Activated naive CD8-positive, alpha-beta T cell treated with anti-CD3 and anti-CD28 coated beads, Interleukin-2, amount 10 ng/mL, durations not matched to agents 7 days and 5 days (primary cell): ENCODE measurements around the gene TBC1D9. TPM values are rescaled to one million over a fixed set of nuclear protein-coding genes. Genes with fewer than 3 reads are reported as not detected.

ENCODE experiments used
- ATAC-seq: fragments of 150-1000 bp; cut with Tn5 transposase; one replicate; pipeline ENCODE4 v1.10.0; 2021; ENCODE audit warnings: low read depth, moderate library complexity
- POLR2A ChIA-PET: fragments of 350-600 bp; sonication (Branson Sonifier 250); formaldehyde crosslinking; loops from one replicate; lab custom pipeline; 2021; ENCODE audit warnings: antibody characterized with exemption; lab: Charles Lee
- DNase-seq: peaks from one replicate; pipeline ENCODE4 v3.0.0; 2021
- H3K27ac Mint-ChIP-seq: one replicate; pipeline ENCODE4 v1.8.0; 2022; ENCODE audit warnings: mild to moderate bottlenecking, mixed read lengths
- H3K27me3 Mint-ChIP-seq: one replicate; pipeline ENCODE4 v1.8.0; 2022; ENCODE audit warnings: mild to moderate bottlenecking, moderate library complexity, mixed read lengths
- H3K36me3 Mint-ChIP-seq: one replicate; pipeline ENCODE4 v1.8.0; 2021; ENCODE audit warnings: mild to moderate bottlenecking, mixed read lengths
- H3K4me1 Mint-ChIP-seq: one replicate; pipeline ENCODE4 v1.8.0; 2021; ENCODE audit warnings: mixed read lengths
- H3K4me3 Mint-ChIP-seq: one replicate; pipeline ENCODE4 v1.8.0; 2022; ENCODE audit warnings: mild to moderate bottlenecking, moderate library complexity, mixed read lengths
- H3K9me3 Mint-ChIP-seq: one replicate; pipeline ENCODE4 v1.8.0; 2021; ENCODE audit warnings: mixed read lengths
- total RNA-seq, 2 experiments: library from RNA; stranded (reverse); gene quantifications; one replicate each; pipeline ENCODE4 v1.2.3, GENCODE V29; 2021

TBC1D9 gene
- total RNA-seq, 2 experiments from 2014 or later, result 0.11 to 0.17 TPM

DNA sequence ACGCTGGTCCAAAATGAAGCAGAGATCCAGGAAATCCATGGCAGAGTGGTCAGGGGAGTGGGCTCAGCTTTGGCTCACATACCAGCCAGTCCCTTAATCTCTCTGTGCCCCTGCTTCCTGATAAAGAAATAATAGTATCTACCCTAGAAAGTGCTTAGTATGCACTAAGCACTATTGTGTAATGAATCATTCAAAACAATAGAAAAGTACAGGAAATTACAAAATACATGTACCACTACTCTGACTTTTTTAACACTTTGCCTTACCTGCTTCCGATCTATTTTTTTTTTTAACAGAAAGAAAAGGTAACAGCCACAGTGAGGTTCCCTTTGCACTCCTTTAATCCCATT is 49.9 kb downstream of the TBC1D9 start:
- Mint-ChIP-seq H3K4me1 (no peaks in the 10 kb centered on the region), H3K27ac (no peak overlapping the region), H3K9me3 (no peaks in the 10 kb centered on the region), H3K36me3 (no peaks in the 10 kb centered on the region), H3K4me3 (no peak overlapping the region), H3K27me3 (peaks cover 14% of the 10 kb centered on the region)
- ATAC-seq, result no peak
- no peak for DNase-seq
- POLR2A ChIA-PET, result no interaction called here

DNA sequence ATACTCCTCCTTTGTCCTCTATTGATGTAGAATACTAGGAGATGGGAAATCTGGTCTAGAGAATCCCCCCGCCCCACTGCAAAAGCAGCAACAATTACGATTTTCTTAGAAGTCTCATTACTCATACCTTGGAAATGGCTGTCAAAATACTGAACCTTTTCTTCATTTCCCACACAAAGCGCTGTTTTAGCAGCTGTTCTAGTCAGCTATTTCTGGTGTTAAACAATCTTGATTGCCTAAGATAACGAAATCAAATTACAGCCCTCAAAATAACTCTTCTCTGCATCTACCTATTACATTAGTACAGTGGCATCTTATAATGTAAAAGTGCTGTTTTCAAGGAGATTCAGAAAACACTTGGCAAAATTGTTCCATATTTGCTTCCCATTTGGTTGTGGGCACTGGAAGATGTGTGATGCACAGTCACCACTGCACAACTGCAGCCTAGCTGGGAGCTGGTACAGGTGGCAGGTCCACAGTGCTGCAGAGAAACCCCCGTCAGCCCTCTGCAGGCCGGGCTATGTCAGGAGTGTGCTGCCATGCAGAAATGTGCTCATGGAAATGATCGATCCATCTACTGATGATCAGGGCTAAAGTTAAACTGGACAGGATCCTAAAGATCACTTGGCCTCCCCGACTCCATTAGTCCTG is 50.4 kb downstream of the TBC1D9 start:
- Mint-ChIP-seq H3K27me3 (peaks cover 14% of the 10 kb centered on the region), H3K4me1 (no peaks in the 10 kb centered on the region), H3K27ac (no peak overlapping the region)

GRCh38 chr4:140704964-140705363 is 51.2 kb downstream of the TBC1D9 start:
- Mint-ChIP-seq H3K27ac (no peak overlapping the region), H3K36me3 (no peaks in the 10 kb centered on the region), H3K9me3 (no peaks in the 10 kb centered on the region), H3K27me3 (peaks cover 14% of the 10 kb centered on the region), H3K4me3 (no peak overlapping the region), H3K4me1 (no peaks in the 10 kb centered on the region)
- DNase-seq (no peak), ATAC-seq (no peak)
- POLR2A ChIA-PET, result no interaction called here

More for the DNA sequence above, 50.4 kb downstream of the TBC1D9 start:
- H3K9me3 Mint-ChIP-seq, result no peaks in the 10 kb centered on the region
- no peak for ATAC-seq
- H3K36me3 Mint-ChIP-seq, result no peaks in the 10 kb centered on the region
- no peak for DNase-seq
- POLR2A ChIA-PET, result no interaction called here
- no peak overlapping the region for H3K4me3 Mint-ChIP-seq

- H3K9me3 Mint-ChIP-seq, result no peaks in the 10 kb centered on the region
These were observed 51.7 kb downstream of the TBC1D9 start for GRCh38 chr4:140704392-140704960.

GRCh38 chr4:140703463-140703862 is 52.7 kb downstream of the TBC1D9 start:
- Mint-ChIP-seq H3K4me1 (no peaks in the 10 kb centered on the region), H3K9me3 (no peaks in the 10 kb centered on the region), H3K27ac (no peak overlapping the region), H3K36me3 (no peaks in the 10 kb centered on the region), H3K4me3 (no peak overlapping the region), H3K27me3 (peaks cover 12% of the 10 kb centered on the region)
- POLR2A ChIA-PET, result no interaction called here
- ATAC-seq, result no peak
- no peak for DNase-seq

More at GRCh38 chr4:140704392-140704960, 51.7 kb downstream of the TBC1D9 start:
- no peak overlapping the region for H3K27ac Mint-ChIP-seq
- POLR2A ChIA-PET, result no interaction called here
- no peak for DNase-seq
- no peaks in the 10 kb centered on the region for H3K36me3 Mint-ChIP-seq
- no peaks in the 10 kb centered on the region for H3K4me1 Mint-ChIP-seq
- ATAC-seq, result no peak
- H3K4me3 Mint-ChIP-seq, result no peak overlapping the region
- peaks cover 14% of the 10 kb centered on the region for H3K27me3 Mint-ChIP-seq

DNA sequence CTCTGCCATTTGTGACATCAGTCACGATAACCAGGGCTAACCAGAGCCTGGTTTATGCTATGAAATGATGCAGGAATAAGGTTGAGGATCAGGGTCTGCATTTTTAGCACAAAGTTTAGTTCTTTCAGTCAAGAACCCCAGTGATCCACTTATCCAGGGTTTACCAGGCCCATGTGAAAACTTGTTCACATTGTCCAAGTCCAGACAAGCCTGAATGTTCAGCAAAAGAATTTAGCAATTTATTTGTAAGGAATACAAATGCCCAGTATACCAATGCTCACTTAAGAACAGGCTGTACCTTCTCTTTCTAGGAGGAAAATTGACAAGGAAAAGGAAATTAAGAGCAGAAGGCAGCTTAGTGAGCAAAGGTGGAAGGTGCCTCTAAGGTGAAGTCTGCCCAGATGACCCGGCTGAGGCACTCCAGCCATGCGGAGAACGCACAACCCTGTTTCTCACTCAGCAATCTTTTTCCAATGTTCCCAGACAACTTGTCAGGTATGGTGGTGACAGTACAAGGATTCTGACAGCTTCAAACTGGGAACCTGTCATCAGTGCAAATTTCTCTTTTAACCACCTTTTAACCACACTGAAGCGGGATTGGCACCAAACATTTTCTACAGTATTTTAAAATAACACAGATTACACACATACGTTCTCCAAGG is 54.0 kb downstream of the TBC1D9 start:
- ATAC-seq (no peak), DNase-seq (no peak)
- Mint-ChIP-seq H3K27me3 (peaks cover 6% of the 10 kb centered on the region), H3K27ac (no peak overlapping the region), H3K9me3 (no peaks in the 10 kb centered on the region), H3K36me3 (no peaks in the 10 kb centered on the region), H3K4me1 (no peaks in the 10 kb centered on the region), H3K4me3 (no peak overlapping the region)
- POLR2A ChIA-PET, result interaction anchor here (0.5 kb wide), 1 partner anchor 30 kb away, joined by 3 read pairs; no protein-coding TSS in a partner anchor

DNA sequence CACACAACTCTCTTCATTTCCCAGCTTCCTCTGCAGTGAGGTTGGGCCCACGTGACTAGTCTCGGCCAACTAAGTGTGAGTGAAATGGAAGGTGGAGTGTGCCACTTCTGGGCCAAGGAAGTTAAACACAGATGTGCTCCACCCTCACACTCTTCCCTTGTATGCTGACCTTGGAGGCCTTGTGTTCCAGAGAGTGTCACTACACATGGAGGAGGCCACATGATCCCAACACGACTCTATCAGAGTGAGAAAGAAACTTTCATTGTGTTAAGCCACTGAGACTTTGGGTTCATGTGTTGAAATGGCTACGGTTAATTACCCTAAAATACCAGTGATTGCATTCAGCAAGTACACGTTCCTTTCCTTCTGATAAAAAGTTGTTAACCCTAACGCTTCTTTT is 55.1 kb downstream of the TBC1D9 start:
- Mint-ChIP-seq H3K4me1 (no peaks in the 10 kb centered on the region), H3K36me3 (no peaks in the 10 kb centered on the region), H3K9me3 (no peaks in the 10 kb centered on the region), H3K4me3 (no peak overlapping the region), H3K27me3 (peaks cover 4% of the 10 kb centered on the region), H3K27ac (no peak overlapping the region)
- POLR2A ChIA-PET, result no interaction called here
- no peak for DNase-seq
- no peak for ATAC-seq

DNA sequence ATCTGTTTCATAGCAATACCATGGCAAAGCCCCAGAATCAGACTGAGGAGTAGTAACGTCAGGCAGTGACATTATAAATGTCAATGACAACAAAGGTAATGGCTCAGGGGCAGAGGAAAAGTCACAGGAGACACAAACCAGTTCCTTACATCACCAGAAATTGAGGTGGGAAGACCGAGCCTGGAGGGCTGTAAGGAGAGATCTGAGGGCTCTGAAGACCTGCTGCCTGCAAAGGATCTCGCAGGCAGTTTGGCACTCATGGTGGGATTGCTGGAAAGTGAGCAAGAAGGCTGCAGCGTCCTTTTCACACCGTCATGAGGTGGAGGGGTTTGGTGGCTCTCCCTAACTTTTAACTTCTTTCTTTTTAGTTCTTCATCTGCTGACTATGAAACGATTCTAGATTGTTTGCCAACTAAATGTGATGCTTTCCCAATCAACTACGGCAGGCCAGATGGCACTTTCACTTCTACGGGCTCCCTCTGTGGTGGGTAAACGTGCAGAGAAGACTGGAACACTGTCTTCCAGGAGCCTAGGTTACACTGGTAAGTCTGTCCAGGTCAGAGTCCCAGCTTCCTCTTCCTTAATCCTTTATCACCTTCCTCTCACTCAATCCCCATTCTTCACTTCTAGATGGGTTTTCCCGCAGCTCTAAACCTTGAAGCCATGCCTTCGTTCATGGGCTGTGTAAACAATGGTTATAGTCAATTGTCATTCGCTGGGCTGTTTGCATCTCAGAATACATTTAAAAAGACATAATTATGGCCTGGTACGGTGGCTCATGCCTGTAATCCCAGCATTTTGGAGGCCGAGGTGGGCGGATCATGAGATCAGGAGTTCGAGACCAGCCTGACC is 58.2 kb downstream of the TBC1D9 start:
- POLR2A ChIA-PET, result no interaction called here

GRCh38 chr4:140695483-140695882 is 60.7 kb downstream of the TBC1D9 start:
- Mint-ChIP-seq H3K9me3 (no peaks in the 10 kb centered on the region), H3K4me3 (no peak overlapping the region), H3K27ac (no peak overlapping the region), H3K36me3 (no peaks in the 10 kb centered on the region), H3K27me3 (peaks cover 8% of the 10 kb centered on the region), H3K4me1 (no peaks in the 10 kb centered on the region)
- ATAC-seq (no peak), DNase-seq (no peak)
- POLR2A ChIA-PET, result no interaction called here

More for the DNA sequence above, 58.2 kb downstream of the TBC1D9 start:
- no peaks in the 10 kb centered on the region for H3K9me3 Mint-ChIP-seq
- H3K36me3 Mint-ChIP-seq, result no peaks in the 10 kb centered on the region
- no peaks in the 10 kb centered on the region for H3K4me1 Mint-ChIP-seq
- no peak overlapping the region for H3K27ac Mint-ChIP-seq
- no peak for DNase-seq
- H3K27me3 Mint-ChIP-seq, result peaks cover 2% of the 10 kb centered on the region
- no peak for ATAC-seq
- H3K4me3 Mint-ChIP-seq, result no peak overlapping the region

DNA sequence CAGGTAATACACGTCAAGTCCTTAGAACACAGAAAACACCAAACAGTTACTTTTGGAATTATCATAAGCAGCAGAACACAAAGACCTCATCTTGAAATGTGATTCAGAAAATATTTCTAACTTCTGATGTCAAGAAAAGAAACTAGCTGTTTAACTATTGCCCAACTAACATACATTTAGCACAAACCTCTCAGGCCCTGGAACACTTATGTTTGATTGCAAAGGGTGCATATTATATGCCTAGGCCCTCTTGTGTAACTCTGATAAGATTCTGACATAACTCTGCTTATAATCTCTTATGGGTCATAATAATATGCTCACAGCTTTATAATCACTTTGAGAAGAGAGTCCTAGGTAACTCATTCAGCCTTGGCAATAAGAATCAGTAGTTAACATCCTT is 62.6 kb downstream of the TBC1D9 start:
- ATAC-seq (no peak), DNase-seq (no peak)
- Mint-ChIP-seq H3K27me3 (peaks cover 13% of the 10 kb centered on the region), H3K4me1 (no peaks in the 10 kb centered on the region), H3K36me3 (no peaks in the 10 kb centered on the region), H3K9me3 (no peaks in the 10 kb centered on the region), H3K4me3 (no peak overlapping the region), H3K27ac (no peak overlapping the region)
- POLR2A ChIA-PET, result no interaction called here

- ATAC-seq (no peak), DNase-seq (no peak)
- peaks cover 15% of the 10 kb centered on the region for H3K27me3 Mint-ChIP-seq
- no peak overlapping the region for H3K27ac Mint-ChIP-seq
- H3K9me3 Mint-ChIP-seq, result no peaks in the 10 kb centered on the region
- POLR2A ChIA-PET, result no interaction called here
- no peaks in the 10 kb centered on the region for H3K36me3 Mint-ChIP-seq
- H3K4me1 Mint-ChIP-seq, result no peaks in the 10 kb centered on the region
- H3K4me3 Mint-ChIP-seq, result no peak overlapping the region
These were observed 64.8 kb downstream of the TBC1D9 start for GRCh38 chr4:140691369-140691768.

- DNase-seq (no peak), ATAC-seq (no peak)
- H3K36me3 Mint-ChIP-seq, result no peaks in the 10 kb centered on the region
- H3K27me3 Mint-ChIP-seq, result peaks cover 13% of the 10 kb centered on the region
- no peak overlapping the region for H3K27ac Mint-ChIP-seq
- no peaks in the 10 kb centered on the region for H3K9me3 Mint-ChIP-seq
- POLR2A ChIA-PET, result no interaction called here
- no peak overlapping the region for H3K4me3 Mint-ChIP-seq
- no peaks in the 10 kb centered on the region for H3K4me1 Mint-ChIP-seq
These were observed 66.1 kb downstream of the TBC1D9 start for GRCh38 chr4:140690093-140690492.

- peaks cover 13% of the 10 kb centered on the region for H3K27me3 Mint-ChIP-seq
- ATAC-seq (no peak), DNase-seq (no peak)
- H3K4me1 Mint-ChIP-seq, result no peaks in the 10 kb centered on the region
- H3K36me3 Mint-ChIP-seq, result no peaks in the 10 kb centered on the region
- POLR2A ChIA-PET, result no interaction called here
- H3K9me3 Mint-ChIP-seq, result no peaks in the 10 kb centered on the region
- no peak overlapping the region for H3K4me3 Mint-ChIP-seq
- H3K27ac Mint-ChIP-seq, result no peak overlapping the region
These were observed 66.6 kb downstream of the TBC1D9 start for GRCh38 chr4:140689623-140690022.
